Astrocyte of the hippocampus (primary cell): ENCODE data around the gene RPE65.
A peak's percentile ranks its signal among the peaks of the same experiment; 100 is the strongest.
"Not testable (repeated sequence)": the region's sequence is repeated elsewhere in the genome, so short reads cannot be mapped to it uniquely, and the experiment has no call there.

Source experiments
- DNase-seq: peaks from one replicate; pipeline ENCODE4 v3.0.0; 2011; ENCODE audit warnings: low read depth, low spot score

RPE65 gene

GRCh38 chr1:68449901-68450300 lies at the start of gene RPE65:
RPE65 (minus strand) TSS chr1:68449954; CDS start chr1:68449905, 49 bp downstream.
- peak; percentile 91 for DNase-seq

- no peak for DNase-seq
Measured at GRCh38 chr1:68497358-68497698, 47.6 kb upstream of the RPE65 start.

GRCh38 chr1:68496680-68497357 lies 47.1 kb upstream of the RPE65 start, which contains the start of gene DEPDC1:
DEPDC1 (minus strand) TSS chr1:68497082; CDS start chr1:68496999, 83 bp downstream.
- DNase-seq = peak; percentile 99

- peak; percentile 30 for DNase-seq
Measured at GRCh38 chr1:68495968-68496679, 46.4 kb upstream of the RPE65 start.

- peak; percentile 20 for DNase-seq
Measured at GRCh38 chr1:68495532-68495931, 45.8 kb upstream of the RPE65 start.

- DNase-seq = no peak
Measured at GRCh38 chr1:68493193-68493592, 43.4 kb upstream of the RPE65 start.

GRCh38 chr1:68492255-68492654 lies 42.5 kb upstream of the RPE65 start:
- DNase-seq = not testable (repeated sequence)

- no peak for DNase-seq
Measured at GRCh38 chr1:68490046-68490651, 40.4 kb upstream of the RPE65 start.

- DNase-seq = no peak
Measured at GRCh38 chr1:68485431-68486022, 35.8 kb upstream of the RPE65 start.

GRCh38 chr1:68484618-68485017 lies 34.9 kb upstream of the RPE65 start:
- no peak for DNase-seq

- DNase-seq = peak; percentile 39
Measured at GRCh38 chr1:68481041-68481440, 31.3 kb upstream of the RPE65 start.

GRCh38 chr1:68479501-68479900 lies 29.7 kb upstream of the RPE65 start:
- no peak for DNase-seq

GRCh38 chr1:68478662-68479061 lies 28.9 kb upstream of the RPE65 start:
- peak; percentile 14 for DNase-seq

GRCh38 chr1:68476626-68477025 lies 26.9 kb upstream of the RPE65 start:
- DNase-seq = not testable (repeated sequence)

GRCh38 chr1:68473060-68473459 lies 23.3 kb upstream of the RPE65 start:
- DNase-seq = no peak

- DNase-seq = peak; percentile 36
Measured at GRCh38 chr1:68470388-68470970, 20.7 kb upstream of the RPE65 start.

GRCh38 chr1:68464891-68465290 lies 15.1 kb upstream of the RPE65 start:
- DNase-seq = no peak

- no peak for DNase-seq
Measured at GRCh38 chr1:68460935-68461334, 11.2 kb upstream of the RPE65 start.

GRCh38 chr1:68459796-68460195 lies 10.0 kb upstream of the RPE65 start:
- DNase-seq = peak; percentile 47

- no peak for DNase-seq
Measured at GRCh38 chr1:68459091-68459490, 9.3 kb upstream of the RPE65 start.

- DNase-seq = peak; percentile 69
Measured at GRCh38 chr1:68456202-68456601, 6.4 kb upstream of the RPE65 start.

GRCh38 chr1:68454534-68454933 lies 4.8 kb upstream of the RPE65 start:
- DNase-seq = no peak
